H4 (cell line): ENCODE measurements around the gene ADD1. TPM values are rescaled to one million over a fixed set of nuclear protein-coding genes. Genes with fewer than 3 reads are reported as not detected.

Experiments used
- DNase-seq: peaks from one replicate; pipeline ENCODE4 v3.0.0-alpha.2; 2015; ENCODE audit warnings: low spot score
- total RNA-seq: library from RNA; depleted of rRNA; stranded (reverse); fragments of >200 nt; shearing (Covaris generic); gene quantifications from 2 replicates; pipeline ENCODE4 v1.2.3, GENCODE V29; 2014; rRNA removed

Gene ADD1, protein sequence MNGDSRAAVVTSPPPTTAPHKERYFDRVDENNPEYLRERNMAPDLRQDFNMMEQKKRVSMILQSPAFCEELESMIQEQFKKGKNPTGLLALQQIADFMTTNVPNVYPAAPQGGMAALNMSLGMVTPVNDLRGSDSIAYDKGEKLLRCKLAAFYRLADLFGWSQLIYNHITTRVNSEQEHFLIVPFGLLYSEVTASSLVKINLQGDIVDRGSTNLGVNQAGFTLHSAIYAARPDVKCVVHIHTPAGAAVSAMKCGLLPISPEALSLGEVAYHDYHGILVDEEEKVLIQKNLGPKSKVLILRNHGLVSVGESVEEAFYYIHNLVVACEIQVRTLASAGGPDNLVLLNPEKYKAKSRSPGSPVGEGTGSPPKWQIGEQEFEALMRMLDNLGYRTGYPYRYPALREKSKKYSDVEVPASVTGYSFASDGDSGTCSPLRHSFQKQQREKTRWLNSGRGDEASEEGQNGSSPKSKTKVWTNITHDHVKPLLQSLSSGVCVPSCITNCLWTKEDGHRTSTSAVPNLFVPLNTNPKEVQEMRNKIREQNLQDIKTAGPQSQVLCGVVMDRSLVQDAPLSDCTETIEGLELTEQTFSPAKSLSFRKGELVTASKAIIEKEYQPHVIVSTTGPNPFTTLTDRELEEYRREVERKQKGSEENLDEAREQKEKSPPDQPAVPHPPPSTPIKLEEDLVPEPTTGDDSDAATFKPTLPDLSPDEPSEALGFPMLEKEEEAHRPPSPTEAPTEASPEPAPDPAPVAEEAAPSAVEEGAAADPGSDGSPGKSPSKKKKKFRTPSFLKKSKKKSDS
- total RNA-seq = 117 and 125 TPM in 2 replicates

DNA sequence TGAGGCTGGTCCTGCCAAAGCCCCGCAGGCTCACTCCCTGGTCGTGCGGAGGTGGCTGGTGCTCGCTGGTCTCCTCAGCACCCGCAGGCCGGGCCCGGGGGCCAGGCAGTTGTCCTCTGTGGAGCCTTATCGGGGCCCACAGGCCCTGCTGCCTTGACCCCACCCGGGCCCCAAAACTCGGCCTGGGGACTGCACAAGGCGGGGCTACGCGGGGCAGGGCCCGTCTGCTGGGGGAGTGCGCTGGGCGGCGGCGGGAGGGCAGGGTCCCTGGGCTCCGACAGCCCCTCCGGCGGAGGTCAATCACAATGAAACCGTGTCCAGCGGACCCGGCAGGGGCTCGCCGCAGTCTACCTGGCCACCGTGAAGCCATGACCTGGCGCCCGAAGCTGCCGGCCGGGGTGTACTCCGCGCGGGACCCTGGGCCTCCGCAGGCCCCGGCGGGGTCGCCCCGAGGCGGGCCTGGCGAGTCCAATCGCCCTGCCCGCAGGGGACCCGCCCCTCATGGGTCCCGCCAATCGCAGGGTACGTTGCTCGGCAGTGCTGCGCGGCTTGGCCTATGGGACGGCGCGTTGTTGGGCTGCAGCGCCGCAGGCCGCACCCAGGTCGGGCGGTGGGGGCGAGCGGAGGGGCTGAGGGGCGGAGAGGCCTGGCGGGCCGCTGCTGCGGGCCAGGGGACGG is at the start of gene ADD1:
Gene ADD1 (plus strand): TSS at position 582 of the 678 bp plus-strand sequence. CDS start 32,072 bp downstream, outside the sequence.
- peak; percentile 88 for DNase-seq

DNA sequence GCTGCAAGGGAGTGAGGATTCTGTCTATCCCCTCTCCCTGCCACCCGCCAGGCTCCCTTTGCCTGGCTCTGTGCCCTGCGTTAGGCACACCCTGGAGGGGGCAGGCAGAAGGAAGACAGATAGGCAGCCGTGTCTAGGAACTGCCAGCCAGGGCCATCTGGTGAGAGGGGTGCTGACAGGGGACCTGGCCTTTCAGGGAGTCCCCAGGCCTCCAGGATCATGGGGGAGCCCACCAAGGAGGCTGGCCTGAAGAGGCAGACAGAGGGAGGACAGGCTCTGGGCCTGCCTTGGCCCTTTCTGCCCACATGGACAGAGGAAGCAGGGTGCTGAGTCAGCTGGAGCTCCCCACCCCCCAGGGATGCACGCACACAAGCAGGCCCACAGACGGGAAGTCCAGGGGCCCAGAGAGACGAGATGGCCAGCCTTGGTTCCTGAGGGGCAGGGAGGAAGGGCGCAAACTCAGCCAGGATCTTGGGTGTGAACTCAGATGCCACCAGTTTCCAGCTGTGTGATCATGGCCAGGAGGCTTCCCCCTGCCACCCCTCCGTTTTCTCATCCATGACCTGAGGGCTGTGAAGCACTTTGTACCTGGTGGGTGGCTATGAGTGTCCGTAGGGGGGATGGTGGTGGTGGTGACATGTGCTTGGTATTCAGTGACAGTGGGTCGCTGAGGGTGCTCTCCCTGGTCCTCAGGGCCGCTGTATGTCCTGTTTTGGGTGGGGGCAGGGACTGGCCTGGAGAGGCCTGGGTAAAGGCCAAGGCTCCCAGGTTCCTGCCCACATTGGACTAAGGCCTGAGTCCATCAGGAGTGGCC is 49.0 kb upstream of the ADD1 start:
- peak; percentile 83 for DNase-seq

DNA sequence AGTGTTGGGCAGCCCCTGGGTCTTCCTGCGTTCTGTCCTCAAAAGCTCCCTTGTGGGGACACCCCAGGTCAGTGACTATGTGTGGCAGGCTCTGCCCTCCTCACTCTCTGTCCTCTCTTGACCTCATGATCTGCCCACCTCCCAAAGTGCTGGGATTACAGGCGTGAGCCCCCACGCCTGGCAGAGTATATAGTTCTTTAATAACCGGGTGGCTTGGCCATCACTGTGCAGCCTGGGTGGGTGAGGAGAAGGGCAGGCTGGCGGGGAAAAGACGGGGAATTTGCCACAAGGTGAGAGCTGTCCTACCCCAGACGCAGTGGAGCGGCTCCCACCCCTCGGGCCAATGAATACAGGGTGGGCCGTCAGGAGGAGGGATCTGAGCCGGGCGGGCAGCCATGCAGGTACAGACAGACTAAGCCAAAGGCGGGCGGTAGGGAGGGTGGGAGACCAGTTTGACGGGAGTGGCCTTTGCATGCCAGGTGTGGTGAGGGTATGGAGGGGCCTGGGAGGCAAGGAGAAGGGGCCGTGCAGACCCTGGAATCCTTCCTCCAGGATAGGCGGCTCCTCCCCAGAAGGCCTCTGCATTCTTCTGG is 48.2 kb upstream of the ADD1 start:
- no peak for DNase-seq

DNA sequence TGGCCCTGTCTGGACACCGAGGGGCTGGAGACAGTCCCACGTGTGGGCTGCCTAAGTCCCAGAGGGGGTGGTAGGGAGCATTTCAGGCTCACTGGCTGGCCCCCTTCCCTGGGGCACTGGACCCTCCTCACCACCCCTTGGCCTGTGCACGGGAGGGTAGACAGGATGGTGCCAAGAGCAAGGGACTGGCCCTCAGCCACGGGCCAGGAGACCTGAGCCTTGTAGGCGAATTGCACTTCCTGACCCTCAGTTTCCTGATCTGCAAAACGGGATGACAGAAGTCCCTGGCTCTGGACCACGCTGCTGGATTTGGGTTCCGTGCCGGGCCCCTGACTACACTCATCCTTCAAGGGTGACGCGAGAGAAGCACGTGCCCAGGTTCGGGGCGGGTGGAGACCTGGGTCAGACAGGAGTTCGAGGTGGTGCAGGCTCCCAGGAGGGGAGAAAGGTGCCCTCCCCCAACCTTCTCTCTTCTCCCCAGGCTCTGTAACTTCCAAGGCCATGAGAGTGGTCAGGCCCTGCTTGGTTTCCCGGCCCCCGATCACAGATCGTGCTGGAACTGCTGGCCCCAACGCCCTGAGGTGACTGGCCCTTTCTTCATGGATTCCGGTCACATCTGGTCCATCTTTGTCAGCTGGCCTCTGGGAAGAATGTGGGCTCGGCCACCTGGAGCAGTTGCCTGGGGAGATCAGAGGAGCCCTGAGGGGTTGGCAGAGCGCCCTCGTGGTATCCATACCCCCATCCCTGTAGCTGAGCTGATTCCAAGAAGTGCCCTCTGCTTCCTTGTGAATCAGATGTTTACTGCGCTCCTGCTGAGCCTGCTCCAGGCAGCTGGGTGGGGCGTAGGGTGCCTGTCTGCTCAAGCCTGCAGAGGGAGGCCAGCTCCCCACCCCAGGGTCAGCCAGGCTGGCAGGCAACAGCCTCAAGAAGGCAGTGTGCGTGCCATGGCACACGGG is 47.5 kb upstream of the ADD1 start:
- DNase-seq = peak; percentile 94

DNA sequence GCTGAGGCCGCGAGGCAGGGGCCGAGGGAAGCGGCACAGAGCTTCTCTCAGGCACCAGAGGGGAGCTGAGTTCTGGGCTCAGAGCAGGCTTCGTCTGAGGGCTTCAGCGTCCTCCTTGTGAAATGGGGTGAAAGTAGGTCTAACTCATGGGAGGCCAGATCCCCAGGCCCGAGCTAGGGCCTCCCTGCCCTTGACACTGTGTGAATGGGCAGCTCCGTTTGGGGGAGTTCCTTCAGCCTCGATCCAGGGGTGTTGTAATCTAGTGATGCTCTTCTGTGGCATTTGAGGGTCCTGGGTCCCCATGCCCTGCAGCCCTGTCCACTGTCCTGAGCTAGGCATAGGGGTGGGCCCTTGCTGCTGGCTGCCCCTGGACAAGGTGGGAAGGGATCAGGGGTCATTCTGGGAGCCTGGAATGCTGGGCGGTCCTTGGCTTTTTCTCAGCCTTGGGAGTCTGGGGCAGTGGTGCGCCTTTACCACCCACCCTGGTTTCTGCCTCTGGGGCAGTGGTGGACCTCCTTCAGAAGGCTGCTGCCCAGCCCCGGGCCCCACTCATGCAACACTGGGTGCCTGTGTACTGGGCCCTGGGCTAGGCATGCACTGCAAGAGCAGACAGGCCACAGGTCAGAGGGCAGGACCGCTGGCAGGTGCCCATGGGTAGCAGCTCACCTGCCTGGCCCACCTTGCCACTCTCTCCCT is 46.6 kb upstream of the ADD1 start:
- no peak for DNase-seq

DNA sequence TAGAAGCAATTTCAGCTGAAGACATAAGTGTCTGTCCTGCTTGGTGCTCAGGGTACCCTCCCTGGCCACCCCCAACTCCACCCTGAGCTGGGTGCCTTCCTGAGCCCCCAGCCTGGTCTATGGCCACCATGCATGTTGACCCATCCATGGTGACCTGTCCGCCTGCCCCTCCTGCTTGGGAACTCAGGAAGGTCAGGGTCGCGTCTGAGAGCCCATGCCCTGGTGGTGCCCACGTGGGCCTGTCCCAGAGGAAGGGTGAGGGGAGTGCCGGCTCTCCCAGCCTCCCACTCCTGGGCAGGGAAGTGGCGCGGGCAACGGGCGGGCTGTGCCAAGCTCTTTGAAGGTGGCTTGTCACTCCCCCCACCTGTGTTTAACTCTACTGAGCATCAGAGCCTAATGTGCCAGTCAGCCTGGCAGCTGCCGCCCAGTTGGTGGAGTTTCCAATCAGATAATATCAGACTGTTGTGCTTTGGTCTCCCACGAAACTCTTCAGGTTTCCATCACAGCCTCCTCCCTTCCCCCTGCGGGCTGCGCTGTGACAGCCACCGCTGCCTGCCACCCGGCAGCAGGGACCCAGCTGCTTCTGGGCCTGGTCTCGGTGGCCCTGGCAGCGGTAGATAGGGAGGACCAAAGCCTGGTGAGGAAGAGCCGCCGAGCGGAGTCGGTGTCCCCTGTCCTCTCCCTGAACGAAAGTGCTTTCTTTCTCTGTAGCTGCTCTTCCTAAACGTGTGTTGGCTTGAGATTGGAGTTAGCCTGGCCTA is 45.9 kb upstream of the ADD1 start:
- DNase-seq = no peak

DNA sequence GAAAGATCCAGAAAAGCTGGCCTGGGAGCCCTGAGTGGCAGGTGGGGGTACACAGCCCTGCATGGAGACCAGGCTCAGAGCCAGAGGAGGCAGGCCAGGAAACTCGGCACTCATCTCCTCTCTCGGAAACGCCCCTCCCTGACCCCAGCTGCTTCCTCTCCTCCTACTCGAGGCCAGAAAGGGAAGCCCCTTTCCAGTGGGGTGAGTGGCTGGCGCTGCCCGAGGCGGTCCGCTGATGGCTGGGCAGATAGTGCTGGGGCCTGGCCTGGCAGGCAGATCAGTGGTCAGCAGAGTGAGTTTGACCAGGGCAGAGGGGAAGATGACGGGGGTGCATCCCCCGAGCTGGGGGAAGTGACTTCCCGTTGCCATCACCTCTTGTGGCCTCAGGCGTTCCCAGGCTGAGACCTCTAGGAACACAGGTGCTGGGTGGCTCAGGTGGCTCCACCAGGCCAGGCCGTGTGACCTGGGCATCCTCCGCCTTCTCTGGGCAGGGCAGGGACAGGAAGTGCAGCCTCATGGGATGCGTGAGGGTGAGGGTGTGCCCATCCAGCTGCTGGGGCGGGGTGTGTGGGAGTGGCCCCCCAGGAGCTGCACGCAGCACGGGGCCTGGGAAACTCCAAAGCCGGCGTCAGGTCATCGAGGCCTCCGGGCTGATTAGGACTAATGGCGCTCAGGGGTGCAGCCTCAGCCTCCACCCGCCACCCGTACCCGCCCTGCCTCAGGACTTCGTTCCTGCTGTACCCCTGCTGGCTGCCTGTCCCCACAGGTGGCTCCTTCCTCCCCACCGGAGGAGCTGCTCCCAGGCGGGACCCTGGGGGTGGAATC is 45.0 kb upstream of the ADD1 start:
- no peak for DNase-seq

DNA sequence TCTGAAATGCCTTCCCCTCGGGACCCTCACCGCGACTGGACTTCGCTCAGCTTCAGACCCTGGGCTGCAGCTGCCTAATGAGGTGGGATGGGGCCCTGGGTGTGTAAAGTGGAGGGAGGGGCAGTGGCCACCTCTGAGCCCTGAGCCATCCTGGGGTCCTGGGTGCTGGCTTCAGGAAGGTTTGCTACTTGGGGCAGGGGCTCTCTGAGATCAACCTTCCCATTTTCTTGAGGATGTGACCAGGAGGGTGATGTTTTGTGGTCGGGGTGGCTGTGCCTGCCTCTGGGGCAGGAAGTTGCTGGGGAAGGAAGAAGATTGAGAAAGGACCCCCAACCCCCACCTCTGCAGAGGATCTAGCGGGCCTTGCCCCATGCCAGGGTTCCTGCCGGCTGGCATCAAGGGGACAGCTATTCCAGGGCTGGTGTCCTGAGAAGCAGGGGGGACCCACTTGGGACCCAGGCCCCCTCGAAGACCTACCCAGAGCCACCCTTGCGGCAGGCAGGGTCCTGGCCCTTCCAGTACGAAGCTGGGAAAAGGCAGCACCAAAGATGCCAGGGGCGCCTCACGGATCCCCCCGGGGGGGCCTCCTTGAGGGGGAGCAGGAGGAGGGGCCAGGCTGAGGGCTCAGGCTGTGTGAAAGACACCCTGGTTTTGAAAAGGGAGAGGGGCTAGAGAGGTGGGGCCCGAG is 44.3 kb upstream of the ADD1 start:
- DNase-seq = no peak

DNA sequence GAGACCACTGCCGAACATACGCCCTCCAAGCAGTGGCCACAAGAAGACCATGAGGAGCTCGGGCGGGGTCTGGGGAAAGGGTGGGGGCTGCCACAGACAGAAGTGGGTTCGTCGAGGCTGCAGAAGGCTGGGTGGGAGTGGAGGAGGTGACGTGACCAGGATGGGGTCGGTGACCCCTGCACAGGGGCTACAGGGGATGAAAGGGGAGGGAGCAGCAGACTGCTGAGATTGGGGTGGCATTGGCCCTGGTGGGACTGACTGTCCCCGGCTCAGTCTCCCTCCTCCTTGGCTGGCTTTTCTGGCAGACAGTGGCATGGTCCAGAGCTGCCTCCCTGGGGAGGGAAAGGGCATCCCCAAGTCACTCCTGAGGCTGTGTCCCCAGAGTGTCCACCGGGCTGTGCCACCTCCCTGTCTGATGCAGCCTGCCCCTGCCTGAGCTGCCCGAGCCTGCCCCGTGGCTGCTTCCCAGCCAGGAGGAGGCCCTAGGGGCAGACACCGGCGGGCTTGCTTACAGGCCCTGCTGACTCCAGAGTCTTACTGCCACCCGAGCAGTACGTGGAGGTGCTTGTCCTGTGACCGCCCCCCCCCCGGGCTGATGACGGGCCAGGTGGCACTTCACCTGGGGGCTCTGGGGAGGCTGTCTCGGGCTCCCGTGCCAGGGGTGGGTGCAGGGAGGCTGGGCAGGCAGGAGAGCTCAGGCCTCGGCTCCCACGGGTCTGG is 43.5 kb upstream of the ADD1 start:
- DNase-seq = no peak

DNA sequence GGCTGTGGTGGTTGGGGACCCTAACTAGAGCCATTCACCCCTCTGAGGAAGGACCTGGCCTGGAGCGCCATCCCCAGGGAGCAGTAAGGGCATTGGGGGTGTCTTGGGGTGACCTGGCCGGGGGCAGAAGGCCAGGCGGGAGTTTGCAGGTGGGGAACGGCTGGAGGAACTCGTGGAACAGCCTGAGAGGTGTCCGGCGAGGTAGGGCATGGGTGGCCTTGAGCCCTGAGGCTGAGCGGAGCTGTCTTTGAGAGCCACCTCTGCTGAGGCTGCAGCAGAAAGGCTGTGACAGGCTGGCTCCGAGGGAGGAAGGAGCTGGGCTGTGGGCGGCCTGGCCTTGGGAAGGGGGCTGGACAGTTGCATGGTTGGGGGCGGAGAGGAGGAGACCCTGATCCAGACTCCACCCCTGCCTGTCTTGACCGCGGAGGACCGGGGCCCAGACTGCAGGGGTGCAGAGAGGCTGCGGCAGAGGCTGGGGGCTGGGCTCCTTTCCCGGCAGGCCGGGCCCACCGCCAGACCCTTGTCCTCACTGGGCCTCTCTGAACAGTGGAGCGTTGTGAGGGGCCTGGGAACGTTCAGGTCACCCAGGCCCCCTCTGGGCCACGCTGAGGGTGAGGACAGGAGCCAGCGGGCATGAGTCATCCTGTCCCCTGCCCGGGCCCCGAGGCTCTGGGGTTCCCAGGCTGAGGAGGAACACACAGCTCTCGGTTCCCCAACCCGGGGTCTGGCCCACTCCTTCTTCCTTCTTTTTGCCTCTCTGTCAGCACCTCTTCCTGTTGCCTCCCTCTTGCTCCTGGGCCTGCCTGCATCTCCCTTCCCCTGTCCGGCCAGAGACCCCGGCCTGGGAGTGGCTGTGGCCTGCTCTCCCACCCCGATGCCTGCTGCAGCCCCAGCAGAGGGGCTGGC is 42.7 kb upstream of the ADD1 start:
- DNase-seq = peak; percentile 65

DNA sequence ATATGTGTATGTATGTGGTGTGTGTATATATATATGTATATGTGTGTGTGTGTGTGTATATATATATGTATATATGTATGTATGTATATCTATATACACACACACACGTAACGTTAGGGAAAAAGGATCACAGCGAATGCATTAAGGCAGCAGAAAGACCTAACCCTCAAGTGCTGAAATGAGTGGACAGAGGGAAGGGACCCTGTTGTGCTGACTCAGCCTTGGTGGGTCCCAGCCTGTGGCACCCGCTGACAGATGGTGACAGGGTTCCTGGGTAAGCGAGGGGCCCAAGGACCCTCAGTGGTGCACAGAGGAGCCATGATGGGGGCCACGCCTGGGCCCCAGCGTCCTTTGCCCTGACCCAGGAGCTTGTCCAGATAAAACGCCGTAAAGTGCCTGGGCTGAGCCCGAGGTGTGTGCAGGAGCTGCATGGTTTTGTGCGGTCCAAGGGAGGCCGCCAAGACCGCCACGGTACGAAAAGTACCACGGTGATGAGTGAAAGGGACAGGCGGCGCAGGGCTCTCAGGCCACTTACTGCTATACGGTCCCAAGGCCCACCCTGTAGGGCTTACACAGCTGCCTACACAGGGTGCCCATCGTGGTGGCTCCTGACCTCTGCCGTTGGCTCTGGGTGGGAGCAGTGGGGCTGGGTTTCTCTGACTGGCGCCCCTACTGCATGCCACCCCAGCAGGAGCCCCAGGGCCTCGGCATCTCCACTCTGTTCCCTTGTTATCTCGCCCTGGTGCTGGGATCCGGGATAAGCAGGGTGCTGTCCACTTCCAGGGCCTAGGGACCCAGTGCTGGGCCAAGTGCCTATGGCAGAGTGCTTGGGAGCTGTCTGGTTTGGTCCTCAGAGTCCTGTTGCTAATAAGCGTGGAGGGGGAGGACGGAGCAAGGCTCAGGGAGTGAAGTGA is 40.8 kb upstream of the ADD1 start:
- DNase-seq = no peak

DNA sequence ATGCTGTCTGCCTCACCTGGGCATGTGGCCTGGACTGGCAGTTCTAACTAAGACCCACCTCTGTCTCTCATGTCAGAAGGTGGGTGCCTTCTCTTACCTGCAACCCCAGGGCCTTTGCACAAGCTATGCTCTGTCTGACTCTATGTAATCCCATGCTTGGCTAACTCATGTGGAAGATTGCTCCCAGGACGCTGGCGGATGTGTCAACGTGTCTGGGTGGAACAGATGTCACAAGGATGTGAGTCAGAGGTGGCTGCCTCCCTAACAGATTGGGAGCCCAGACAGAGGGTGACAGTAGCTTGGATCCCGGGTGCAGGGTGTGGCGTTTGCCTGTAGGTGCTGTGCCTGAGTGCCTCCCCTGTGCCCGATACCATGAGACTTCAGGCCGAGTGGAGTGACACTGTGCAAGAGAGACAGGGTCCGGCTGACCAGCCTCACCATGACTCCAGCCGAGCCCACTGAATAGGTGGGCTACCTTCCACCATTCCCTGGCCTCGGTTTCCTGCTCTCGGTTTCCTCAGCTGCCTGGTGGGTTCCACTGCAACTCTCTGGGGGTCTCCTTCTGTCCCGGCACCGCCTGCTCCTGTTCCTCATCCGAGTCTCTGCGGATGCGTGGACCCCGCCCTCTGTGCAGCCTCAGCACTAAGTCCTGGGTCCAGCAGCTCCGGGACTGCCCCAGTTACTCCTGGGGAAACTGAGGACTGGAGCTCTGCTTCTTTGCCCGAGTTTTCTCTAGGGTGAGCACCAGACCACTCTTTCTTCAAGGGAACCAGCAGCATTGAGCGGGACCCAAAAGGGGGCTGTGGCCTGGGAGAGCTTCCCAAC is 39.8 kb upstream of the ADD1 start:
- no peak for DNase-seq

DNA sequence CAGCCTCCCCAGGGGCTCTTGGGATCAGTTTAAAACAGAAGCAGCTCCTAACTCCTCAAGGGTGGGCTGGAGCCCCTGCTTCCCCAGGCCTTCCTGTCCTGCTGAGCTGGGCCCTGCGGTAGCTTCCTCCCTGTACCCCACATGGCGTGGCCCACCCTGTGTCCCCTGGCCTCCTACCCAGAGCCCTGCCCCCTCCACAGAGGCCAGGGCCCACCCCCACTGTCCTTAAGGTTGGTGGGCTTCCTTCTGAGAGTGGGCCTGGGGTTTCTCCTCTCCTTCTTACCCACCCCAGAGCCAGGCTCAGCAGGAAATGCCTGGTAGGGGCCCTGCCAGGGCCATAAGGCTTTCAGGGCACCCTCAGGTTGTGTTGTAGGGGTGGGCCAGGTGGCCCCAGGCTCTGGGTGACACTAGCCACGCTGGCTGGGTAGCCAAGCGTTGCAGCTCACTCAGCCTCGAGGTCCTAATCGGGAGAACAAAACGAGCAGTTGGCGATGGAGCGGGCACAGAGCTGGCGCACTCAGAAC is 39.1 kb upstream of the ADD1 start:
- DNase-seq = no peak
